Neural progenitor cell (in vitro differentiated cells): ENCODE data around the gene IL17RE. TPM values are rescaled to one million over a fixed set of nuclear protein-coding genes. Genes with fewer than 3 reads are reported as not detected.
"Not testable (repeated sequence)": the region's sequence is repeated elsewhere in the genome, so short reads cannot be mapped to it uniquely, and the experiment has no call there.

Experiments used
- DNase-seq: peaks from one replicate; pipeline ENCODE4 v3.0.0-alpha.2; 2016; ENCODE audit warnings: low spot score
- H2AFZ ChIP-seq: fragments of 200-600 bp; sonication (generic); replicated peaks from 2 replicates; pipeline ENCODE4 v1.6.1; 2016; ENCODE audit warnings: antibody characterized with exemption
- H3F3A ChIP-seq: fragments of 200-600 bp; sonication (generic); 2 replicates; pipeline ENCODE4 v1.6.1; 2016; ENCODE audit warnings: antibody characterized with exemption, low read depth
- H3K27ac ChIP-seq: fragments of 200-600 bp; sonication (generic); 2 replicates; pipeline ENCODE4 v1.5.1; 2016; ENCODE audit warnings: mild to moderate bottlenecking
- H3K27me3 ChIP-seq: fragments of 200-600 bp; sonication (generic); 2 replicates; pipeline ENCODE4 v1.6.1; 2016; ENCODE audit warnings: mild to moderate bottlenecking, moderate library complexity
- H3K36me3 ChIP-seq: fragments of 200-600 bp; sonication (generic); 2 replicates; pipeline ENCODE4 v1.5.1; 2016
- H3K4me1 ChIP-seq: fragments of 200-600 bp; sonication (generic); 2 replicates; pipeline ENCODE4 v1.6.1; 2016; ENCODE audit warnings: mixed run types
- H3K4me2 ChIP-seq: fragments of 200-600 bp; sonication (generic); 2 replicates; pipeline ENCODE4 v1.6.1; 2016
- H3K4me3 ChIP-seq: fragments of 200-600 bp; sonication (generic); 2 replicates; pipeline ENCODE4 v1.5.1; 2016
- H3K79me2 ChIP-seq: fragments of 200-600 bp; sonication (generic); 2 replicates; pipeline ENCODE4 v1.6.1; 2016; ENCODE audit warnings: low read depth
- H3K9ac ChIP-seq: fragments of 200-600 bp; sonication (generic); 2 replicates; pipeline ENCODE4 v1.6.1; 2016
- H3K9me3 ChIP-seq: fragments of 200-600 bp; sonication (generic); 2 replicates; pipeline ENCODE4 v1.5.1; 2016; ENCODE audit warnings: low read depth
- H4K20me1 ChIP-seq: fragments of 200-600 bp; sonication (generic); 2 replicates; pipeline ENCODE4 v1.6.1; 2016; ENCODE audit warnings: low read depth
- H3K27ac Mint-ChIP-seq: 3 replicates; pipeline ENCODE4 v1.8.0; 2021; ENCODE audit warnings: mixed read lengths
- H3K27me3 Mint-ChIP-seq: 2 replicates; pipeline ENCODE4 v1.8.0; 2022; ENCODE audit warnings: low read depth, mild to moderate bottlenecking, inconsistent platforms, moderate library complexity, mixed read lengths; ENCODE audit not compliant: insufficient read depth
- H3K36me3 Mint-ChIP-seq: 3 replicates; pipeline ENCODE4 v1.8.0; 2021; ENCODE audit warnings: mixed read lengths
- H3K4me1 Mint-ChIP-seq: 3 replicates; pipeline ENCODE4 v1.8.0; 2021; ENCODE audit warnings: mixed read lengths
- H3K4me3 Mint-ChIP-seq: 3 replicates; pipeline ENCODE4 v1.8.0; 2021; ENCODE audit warnings: mild to moderate bottlenecking, moderate library complexity, mixed read lengths
- H3K9me3 Mint-ChIP-seq: 3 replicates; pipeline ENCODE4 v1.8.0; 2020; ENCODE audit warnings: mixed read lengths
- EZH2 ChIP-seq: fragments of 200-600 bp; sonication (generic); IDR thresholded peaks from 2 replicates; pipeline ENCODE4 v1.6.1; 2017; ENCODE audit warnings: antibody characterized with exemption, mild to moderate bottlenecking, moderate library complexity
- EZH2phosphoT487 ChIP-seq: fragments of 200-600 bp; sonication (generic); IDR thresholded peaks from 2 replicates; pipeline ENCODE4 v1.6.1; 2017; ENCODE audit warnings: antibody characterized with exemption
- total RNA-seq: library from RNA; depleted of rRNA; stranded (reverse); fragments of >200 nt; gene quantifications from 2 replicates; pipeline ENCODE4 v1.2.3, GENCODE V29; 2015; ENCODE audit warnings: low replicate concordance
- TF ChIP-seq, protein P1 (sequence below): fragments of 200-600 bp; sonication (generic); IDR thresholded peaks from 2 replicates; pipeline ENCODE4 v1.5.1; 2017; ENCODE audit warnings: antibody characterized with exemption, mild to moderate bottlenecking

The IL17RE gene
- total RNA-seq, 1 donor from 2014 or later = not detected

DNA sequence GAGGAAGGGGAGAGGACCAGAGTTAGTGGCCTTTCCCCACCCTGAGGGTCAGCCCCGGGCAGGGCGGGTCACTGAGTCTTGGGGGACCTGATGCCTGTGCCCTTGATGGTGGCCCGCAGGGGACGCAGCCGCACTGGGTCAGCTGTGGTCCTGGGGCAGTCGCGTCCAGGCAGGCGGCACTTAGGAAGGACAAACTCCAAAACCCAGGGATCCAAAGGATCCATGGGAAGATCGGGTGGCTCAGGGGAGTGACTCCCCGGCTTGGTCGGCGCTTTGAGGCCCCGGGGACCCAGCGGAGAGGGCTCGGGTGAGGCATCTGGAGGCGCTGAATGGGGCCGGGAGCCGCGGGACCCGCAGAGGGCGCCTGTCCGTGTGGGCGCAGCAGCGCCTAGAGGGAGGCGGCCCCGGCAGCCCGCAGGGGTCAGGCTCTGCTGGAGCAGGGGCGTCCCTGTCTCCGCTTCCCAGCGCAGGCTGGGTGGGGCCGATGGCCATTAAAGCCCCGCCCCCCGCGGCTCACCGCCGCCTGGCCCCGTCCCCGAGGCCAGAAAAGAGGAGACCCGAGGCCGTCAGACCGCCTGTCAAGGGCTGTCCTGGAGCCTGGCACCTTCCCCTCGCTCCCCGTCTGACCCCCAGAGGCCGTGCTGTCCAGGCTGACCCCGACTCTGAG lies 40.1 kb upstream of the IL17RE start:
- Histone ChIP-seq H3K79me2 (no peaks in the 10 kb centered on the region), H3K4me1 (peaks cover 13% of the 10 kb centered on the region), H3K27ac (no peak overlapping the region), H3K9me3 (no peaks in the 10 kb centered on the region), H3F3A (peaks cover 9% of the 10 kb centered on the region), H2AFZ (peak overlapping the region; percentile 86), H3K36me3 (no peaks in the 10 kb centered on the region), H4K20me1 (no peaks in the 10 kb centered on the region), H3K27me3 (peaks cover 24% of the 10 kb centered on the region), H3K4me3 (peak overlapping the region; percentile 34), H3K4me2 (peak overlapping the region; percentile 75), H3K9ac (no peak overlapping the region)
- Mint-ChIP-seq H3K4me3 (no peak overlapping the region), H3K27me3 (peaks cover 9% of the 10 kb centered on the region), H3K9me3 (no peaks in the 10 kb centered on the region), H3K27ac (no peak overlapping the region), H3K4me1 (peaks cover 28% of the 10 kb centered on the region), H3K36me3 (no peaks in the 10 kb centered on the region)
- DNase-seq = peak; percentile 86
- no peak for TF ChIP-seq EZH2phosphoT487
- TF ChIP-seq, protein P1, sequence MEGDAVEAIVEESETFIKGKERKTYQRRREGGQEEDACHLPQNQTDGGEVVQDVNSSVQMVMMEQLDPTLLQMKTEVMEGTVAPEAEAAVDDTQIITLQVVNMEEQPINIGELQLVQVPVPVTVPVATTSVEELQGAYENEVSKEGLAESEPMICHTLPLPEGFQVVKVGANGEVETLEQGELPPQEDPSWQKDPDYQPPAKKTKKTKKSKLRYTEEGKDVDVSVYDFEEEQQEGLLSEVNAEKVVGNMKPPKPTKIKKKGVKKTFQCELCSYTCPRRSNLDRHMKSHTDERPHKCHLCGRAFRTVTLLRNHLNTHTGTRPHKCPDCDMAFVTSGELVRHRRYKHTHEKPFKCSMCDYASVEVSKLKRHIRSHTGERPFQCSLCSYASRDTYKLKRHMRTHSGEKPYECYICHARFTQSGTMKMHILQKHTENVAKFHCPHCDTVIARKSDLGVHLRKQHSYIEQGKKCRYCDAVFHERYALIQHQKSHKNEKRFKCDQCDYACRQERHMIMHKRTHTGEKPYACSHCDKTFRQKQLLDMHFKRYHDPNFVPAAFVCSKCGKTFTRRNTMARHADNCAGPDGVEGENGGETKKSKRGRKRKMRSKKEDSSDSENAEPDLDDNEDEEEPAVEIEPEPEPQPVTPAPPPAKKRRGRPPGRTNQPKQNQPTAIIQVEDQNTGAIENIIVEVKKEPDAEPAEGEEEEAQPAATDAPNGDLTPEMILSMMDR = peak; percentile 51
- TF ChIP-seq EZH2 = peak; percentile 38

DNA sequence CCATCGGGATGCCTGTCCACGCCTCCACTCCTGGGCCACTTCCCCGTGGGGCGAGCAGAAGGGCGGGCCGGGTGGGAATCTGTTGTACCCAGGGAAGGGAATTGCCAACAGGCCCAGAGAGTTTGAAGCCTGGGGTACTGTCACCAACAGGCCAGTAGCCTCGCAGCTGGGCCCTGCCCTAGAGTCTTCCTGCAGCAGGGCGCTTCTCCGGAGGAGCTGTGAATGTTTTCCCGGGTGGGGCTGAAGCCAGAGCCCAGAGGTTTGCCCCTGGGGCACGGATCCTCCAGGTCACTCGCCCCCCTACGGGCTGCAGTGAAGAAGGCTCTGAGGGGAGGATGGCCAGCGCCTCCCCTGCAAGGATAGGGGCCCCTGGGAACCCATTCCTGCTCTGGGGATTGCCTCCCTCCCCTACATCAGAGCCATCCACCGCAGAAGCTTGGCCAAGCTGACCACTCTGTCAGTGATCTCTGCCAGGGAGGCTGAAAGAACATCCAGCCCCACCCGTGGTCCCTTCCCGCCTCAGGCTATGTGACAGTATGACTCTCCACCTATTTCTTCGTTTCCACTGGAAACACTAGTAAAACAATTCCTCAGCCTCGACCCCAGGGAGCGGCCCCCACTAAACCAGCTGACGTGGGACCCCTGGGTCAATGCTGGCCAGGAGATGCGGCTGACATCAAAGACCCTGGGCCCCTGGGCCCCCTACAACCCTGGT lies 39.4 kb upstream of the IL17RE start:
- no peaks in the 10 kb centered on the region for H3K79me2 ChIP-seq
- peaks cover 9% of the 10 kb centered on the region for H3F3A ChIP-seq
- peak overlapping the region; percentile 86 for H2AFZ ChIP-seq
- Mint-ChIP-seq H3K27me3 (peaks cover 9% of the 10 kb centered on the region), H3K4me3 (no peak overlapping the region), H3K36me3 (no peaks in the 10 kb centered on the region), H3K27ac (no peak overlapping the region), H3K4me1 (peaks cover 28% of the 10 kb centered on the region), H3K9me3 (no peaks in the 10 kb centered on the region)
- H4K20me1 ChIP-seq = no peaks in the 10 kb centered on the region
- H3K4me2 ChIP-seq = peak overlapping the region; percentile 75
- no peak for DNase-seq
- H3K4me1 ChIP-seq = peaks cover 13% of the 10 kb centered on the region
- H3K9me3 ChIP-seq = no peaks in the 10 kb centered on the region
- H3K4me3 ChIP-seq = peak overlapping the region; percentile 34
- TF ChIP-seq EZH2phosphoT487 (no peak), EZH2 (no peak)
- TF ChIP-seq, protein P1 = no peak
- H3K27me3 ChIP-seq = peaks cover 24% of the 10 kb centered on the region
- H3K27ac ChIP-seq = no peak overlapping the region
- H3K9ac ChIP-seq = no peak overlapping the region
- H3K36me3 ChIP-seq = no peaks in the 10 kb centered on the region

DNA sequence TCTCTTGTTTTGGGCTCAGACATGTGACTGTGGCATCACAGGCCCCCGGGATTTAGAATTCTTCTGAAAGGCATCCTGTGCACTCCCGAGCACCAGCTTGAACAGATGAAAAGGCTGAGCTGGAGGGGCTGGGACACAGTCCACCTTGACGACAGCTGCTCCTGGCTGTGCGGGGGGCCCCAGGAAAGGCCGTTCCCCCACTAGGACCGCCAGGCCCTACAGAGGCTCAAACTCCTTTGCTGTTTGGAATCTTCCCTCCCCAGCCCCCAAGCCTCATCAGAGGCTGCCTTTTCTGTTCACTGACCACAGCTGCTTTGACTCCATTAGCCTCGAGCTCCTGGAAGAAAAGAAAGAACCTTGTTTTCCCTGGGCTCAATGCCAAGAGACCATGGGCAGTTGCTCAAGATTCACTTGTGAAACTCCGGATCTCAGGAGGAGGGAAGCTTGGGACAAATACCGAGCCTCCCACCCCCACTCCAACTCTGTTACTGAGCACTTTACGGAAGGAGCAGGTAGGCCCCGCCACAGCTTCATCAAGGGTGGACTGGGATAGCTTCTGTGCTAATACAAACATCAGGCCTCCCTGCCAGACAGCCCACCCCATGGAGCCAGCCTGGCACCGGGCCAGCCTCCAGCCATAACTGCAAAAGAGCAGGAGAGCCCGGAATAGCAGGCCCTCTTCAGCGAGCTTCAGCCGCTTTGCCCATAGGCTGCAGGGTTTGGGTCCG lies 38.3 kb upstream of the IL17RE start:
- no peak for TF ChIP-seq EZH2phosphoT487
- TF ChIP-seq EZH2 = no peak
- TF ChIP-seq, protein P1 = no peak
- Mint-ChIP-seq H3K4me3 (peak overlapping the region; percentile 33), H3K27ac (peak overlapping the region; percentile 63)

DNA sequence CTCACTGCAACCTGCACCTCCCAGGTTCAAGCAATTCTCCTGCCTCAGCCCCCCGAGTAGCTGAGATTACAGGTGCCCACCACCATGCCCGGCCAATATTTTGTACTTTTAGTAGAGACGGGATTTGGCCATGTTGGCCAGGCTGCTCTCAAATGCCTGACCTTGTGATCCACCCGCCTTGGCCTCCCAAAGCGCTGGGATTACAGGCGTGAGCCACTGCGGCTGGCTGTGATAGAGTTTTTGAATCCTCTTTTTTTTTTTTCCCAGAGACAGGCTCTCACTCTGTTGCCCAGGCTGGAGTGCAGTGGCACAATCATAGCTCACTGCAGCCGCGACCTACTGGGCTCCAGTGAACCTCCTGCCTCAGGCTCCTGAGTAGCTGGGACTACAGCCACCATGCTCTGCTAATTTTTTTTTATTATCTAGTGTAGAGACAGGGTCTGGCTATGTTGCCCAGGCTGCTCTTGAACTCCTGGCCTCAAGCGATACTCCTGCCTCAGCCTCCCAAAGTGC lies 37.5 kb upstream of the IL17RE start:
- Mint-ChIP-seq H3K27ac (peak overlapping the region; percentile 63), H3K27me3 (peaks cover 12% of the 10 kb centered on the region), H3K4me1 (peaks cover 19% of the 10 kb centered on the region)
- H3K27ac ChIP-seq, DNase-seq, H3K4me3 ChIP-seq, H3K9me3 Mint-ChIP-seq, H3K4me3 Mint-ChIP-seq, H4K20me1 ChIP-seq, H3F3A ChIP-seq, H3K36me3 ChIP-seq, H2AFZ ChIP-seq, H3K9ac ChIP-seq, H3K9me3 ChIP-seq, H3K36me3 Mint-ChIP-seq, H3K4me2 ChIP-seq, H3K79me2 ChIP-seq: not testable (repeated sequence)
- Histone ChIP-seq H3K27me3 (peaks cover 24% of the 10 kb centered on the region), H3K4me1 (peaks cover 13% of the 10 kb centered on the region)

More for the DNA sequence above, 38.3 kb upstream of the IL17RE start:
- DNase-seq = no peak
- no peak overlapping the region for H3K27ac ChIP-seq
- no peak overlapping the region for H3K9ac ChIP-seq
- peaks cover 9% of the 10 kb centered on the region for H3F3A ChIP-seq
- no peaks in the 10 kb centered on the region for H3K79me2 ChIP-seq
- no peaks in the 10 kb centered on the region for H4K20me1 ChIP-seq
- no peak overlapping the region for H3K4me2 ChIP-seq
- H3K4me3 ChIP-seq = no peak overlapping the region
- H3K36me3 ChIP-seq = no peaks in the 10 kb centered on the region
- H3K9me3 ChIP-seq = no peaks in the 10 kb centered on the region
- H3K36me3 Mint-ChIP-seq = no peaks in the 10 kb centered on the region
- H3K9me3 Mint-ChIP-seq = no peaks in the 10 kb centered on the region
- peak overlapping the region; percentile 9 for H2AFZ ChIP-seq
- peaks cover 20% of the 10 kb centered on the region for H3K4me1 Mint-ChIP-seq
- H3K4me1 ChIP-seq = peaks cover 13% of the 10 kb centered on the region
- H3K27me3 Mint-ChIP-seq = peaks cover 9% of the 10 kb centered on the region
- H3K27me3 ChIP-seq = peaks cover 24% of the 10 kb centered on the region
